Stimulated activated effector memory CD8-positive, alpha-beta T cell treated with anti-CD3 and anti-CD28 coated beads, Interleukin-12 subunit alpha, Interleukin-12 subunit beta, amount 100 ng/mL, for 72 hours (primary cell): ENCODE measurements around the gene HOXA7.

ENCODE experiments used
- ATAC-seq: fragments of 150-1000 bp; cut with Tn5 transposase; 2 replicates; pipeline ENCODE4 v1.10.0; 2021
- DNase-seq, 2 donors: peaks; one replicate each; pipeline ENCODE4 v3.0.0; 2021 to 2022; ENCODE audit warnings: low spot score in 2 of 2
- H3K27ac Mint-ChIP-seq: one replicate; pipeline ENCODE4 v1.8.0; 2022; ENCODE audit warnings: mild to moderate bottlenecking, mixed read lengths
- H3K36me3 Mint-ChIP-seq: one replicate; pipeline ENCODE4 v1.8.0; 2022; ENCODE audit warnings: mild to moderate bottlenecking, mixed read lengths
- H3K4me1 Mint-ChIP-seq: one replicate; pipeline ENCODE4 v1.8.0; 2022; ENCODE audit warnings: mixed read lengths
- H3K4me3 Mint-ChIP-seq: one replicate; pipeline ENCODE4 v1.8.0; 2022; ENCODE audit warnings: mild to moderate bottlenecking, mixed read lengths
- H3K9me3 Mint-ChIP-seq: one replicate; pipeline ENCODE4 v1.8.0; 2022; ENCODE audit warnings: mixed read lengths

Gene HOXA7

GRCh38 chr7:27156508-27156898, at the start of gene HOXA7:
Gene HOXA7 (minus strand): TSS chr7:27156675. CDS start chr7:27156545, 130 bp downstream.
- H3K27ac Mint-ChIP-seq = no peak within 1 kb of the TSS
- DNase-seq (peak in 1 of 2 donors; percentile 52), ATAC-seq (no peak)
- H3K9me3 Mint-ChIP-seq = no peaks in the 10 kb centered on the region
- H3K36me3 Mint-ChIP-seq = peaks cover 25% of the 10 kb centered on the region
- H3K4me3 Mint-ChIP-seq = peak within 1 kb of the TSS; percentile 73
- peaks cover 48% of the 10 kb centered on the region for H3K4me1 Mint-ChIP-seq

GRCh38 chr7:27205325-27206280, 49.1 kb upstream of the HOXA7 start:
- peaks cover 47% of the 10 kb centered on the region for H3K4me1 Mint-ChIP-seq
- H3K36me3 Mint-ChIP-seq = no peaks in the 10 kb centered on the region
- ATAC-seq (no peak), DNase-seq (no peak)
- H3K27ac Mint-ChIP-seq = no peak overlapping the region
- H3K9me3 Mint-ChIP-seq = no peaks in the 10 kb centered on the region
- H3K4me3 Mint-ChIP-seq = peak overlapping the region; percentile 56

GRCh38 chr7:27204851-27205322, 48.4 kb upstream of the HOXA7 start:
- H3K36me3 Mint-ChIP-seq = no peaks in the 10 kb centered on the region
- H3K4me1 Mint-ChIP-seq = peaks cover 46% of the 10 kb centered on the region
- peak overlapping the region; percentile 56 for H3K4me3 Mint-ChIP-seq
- ATAC-seq (no peak), DNase-seq (no peak)
- no peak overlapping the region for H3K27ac Mint-ChIP-seq
- no peaks in the 10 kb centered on the region for H3K9me3 Mint-ChIP-seq

GRCh38 chr7:27203964-27204594, 47.6 kb upstream of the HOXA7 start:
- DNase-seq (no peak), ATAC-seq (no peak)
- H3K9me3 Mint-ChIP-seq = no peaks in the 10 kb centered on the region
- H3K4me3 Mint-ChIP-seq = no peak overlapping the region
- peaks cover 47% of the 10 kb centered on the region for H3K4me1 Mint-ChIP-seq
- no peaks in the 10 kb centered on the region for H3K36me3 Mint-ChIP-seq
- no peak overlapping the region for H3K27ac Mint-ChIP-seq

GRCh38 chr7:27203365-27203953, 47.0 kb upstream of the HOXA7 start:
- Mint-ChIP-seq H3K4me1 (peaks cover 53% of the 10 kb centered on the region), H3K27ac (no peak overlapping the region), H3K4me3 (no peak overlapping the region), H3K9me3 (no peaks in the 10 kb centered on the region), H3K36me3 (no peaks in the 10 kb centered on the region)
- DNase-seq = no peak
- ATAC-seq = no peak

GRCh38 chr7:27202862-27203134, 46.3 kb upstream of the HOXA7 start:
- Mint-ChIP-seq H3K4me1 (peaks cover 59% of the 10 kb centered on the region), H3K36me3 (no peaks in the 10 kb centered on the region), H3K4me3 (peak overlapping the region; percentile 72), H3K9me3 (no peaks in the 10 kb centered on the region), H3K27ac (no peak overlapping the region)
- ATAC-seq (no peak), DNase-seq (no peak)

GRCh38 chr7:27202018-27202861, 45.8 kb upstream of the HOXA7 start:
- Mint-ChIP-seq H3K27ac (no peak overlapping the region), H3K4me3 (peak overlapping the region; percentile 72), H3K36me3 (no peaks in the 10 kb centered on the region), H3K4me1 (peaks cover 59% of the 10 kb centered on the region), H3K9me3 (no peaks in the 10 kb centered on the region)
- no peak for DNase-seq
- ATAC-seq = no peak

GRCh38 chr7:27201580-27202017, 45.1 kb upstream of the HOXA7 start:
- Mint-ChIP-seq H3K4me1 (peaks cover 59% of the 10 kb centered on the region), H3K36me3 (no peaks in the 10 kb centered on the region), H3K27ac (no peak overlapping the region), H3K4me3 (peak overlapping the region; percentile 72), H3K9me3 (no peaks in the 10 kb centered on the region)
- ATAC-seq (no peak), DNase-seq (no peak)

- Mint-ChIP-seq H3K27ac (no peak overlapping the region), H3K4me1 (peaks cover 55% of the 10 kb centered on the region), H3K4me3 (peak overlapping the region; percentile 72)
Measured at GRCh38 chr7:27200761-27201579, 44.5 kb upstream of the HOXA7 start.

GRCh38 chr7:27199849-27200760, 43.6 kb upstream of the HOXA7 start, which contains the start of gene HOXA13:
Gene HOXA13 (minus strand): TSS chr7:27200091. CDS start chr7:27200077, 14 bp downstream.
- Mint-ChIP-seq H3K4me3 (peak within 1 kb of the TSS; percentile 72), H3K36me3 (no peaks in the 10 kb centered on the region), H3K9me3 (no peaks in the 10 kb centered on the region), H3K27ac (no peak within 1 kb of the TSS), H3K4me1 (peaks cover 47% of the 10 kb centered on the region)
- ATAC-seq = peak; percentile 76
- no peak for DNase-seq

More at GRCh38 chr7:27200761-27201579, 44.5 kb upstream of the HOXA7 start:
- DNase-seq (no peak), ATAC-seq (peak; percentile 27)
- Mint-ChIP-seq H3K36me3 (no peaks in the 10 kb centered on the region), H3K9me3 (no peaks in the 10 kb centered on the region)

- peaks cover 39% of the 10 kb centered on the region for H3K4me1 Mint-ChIP-seq
- no peak for DNase-seq
- H3K27ac Mint-ChIP-seq = no peak overlapping the region
- no peaks in the 10 kb centered on the region for H3K9me3 Mint-ChIP-seq
- ATAC-seq = peak; percentile 41
- no peaks in the 10 kb centered on the region for H3K36me3 Mint-ChIP-seq
- H3K4me3 Mint-ChIP-seq = peak overlapping the region; percentile 72
Measured at GRCh38 chr7:27198871-27199801, 42.7 kb upstream of the HOXA7 start.

GRCh38 chr7:27198138-27198841, 41.8 kb upstream of the HOXA7 start:
- H3K9me3 Mint-ChIP-seq = no peaks in the 10 kb centered on the region
- no peaks in the 10 kb centered on the region for H3K36me3 Mint-ChIP-seq
- H3K27ac Mint-ChIP-seq = no peak overlapping the region
- ATAC-seq (no peak), DNase-seq (no peak)
- H3K4me3 Mint-ChIP-seq = peak overlapping the region; percentile 72
- peaks cover 34% of the 10 kb centered on the region for H3K4me1 Mint-ChIP-seq
